ENCODE measurements around the gene C14orf180. TPM values are rescaled to one million over a fixed set of nuclear protein-coding genes. Genes with fewer than 3 reads are reported as not detected.

The C14orf180 gene
- polyA plus RNA-seq, 12 donors = 3.5 to 11.3 (median 7.0) TPM; not detected in 2

DNA sequence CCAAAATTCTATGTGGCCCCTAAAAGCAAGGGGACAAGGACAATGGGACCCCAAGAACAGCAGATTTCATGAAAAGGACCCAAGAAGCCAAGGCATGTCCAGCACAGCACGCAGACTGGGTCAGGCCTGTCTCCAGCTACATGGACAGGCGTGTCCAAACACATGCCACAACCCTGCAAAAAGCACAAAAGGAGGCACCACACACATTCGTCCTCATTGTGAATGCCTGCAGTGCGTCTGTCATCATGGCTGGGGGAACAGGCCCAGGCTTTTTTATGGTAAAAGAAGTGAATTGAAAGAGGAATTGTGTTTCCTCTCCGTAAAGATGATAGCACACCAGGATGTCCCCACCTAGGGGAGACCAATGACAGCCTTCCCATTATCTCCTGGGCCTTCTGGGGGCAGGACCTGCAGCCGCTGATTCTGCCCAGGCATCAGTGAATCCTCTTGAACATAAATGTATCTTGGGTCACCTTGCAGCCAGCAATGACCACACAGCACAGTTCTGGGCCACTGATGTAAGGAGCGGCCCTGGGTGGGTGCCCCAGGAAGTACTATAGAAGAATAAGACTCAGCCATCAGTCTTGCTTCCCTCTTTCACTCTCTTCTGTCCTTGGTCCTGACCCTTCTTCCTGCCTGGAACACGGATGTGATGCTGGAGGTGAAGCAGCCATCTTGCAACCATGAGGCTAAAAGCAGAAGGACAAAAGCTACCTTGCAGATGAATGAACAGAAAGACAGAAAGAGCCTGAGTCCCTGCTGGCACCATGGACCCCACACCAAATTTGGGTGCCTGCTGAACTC lies 29.8 kb upstream of the C14orf180 start:
- DNase-seq = no peak

DNA sequence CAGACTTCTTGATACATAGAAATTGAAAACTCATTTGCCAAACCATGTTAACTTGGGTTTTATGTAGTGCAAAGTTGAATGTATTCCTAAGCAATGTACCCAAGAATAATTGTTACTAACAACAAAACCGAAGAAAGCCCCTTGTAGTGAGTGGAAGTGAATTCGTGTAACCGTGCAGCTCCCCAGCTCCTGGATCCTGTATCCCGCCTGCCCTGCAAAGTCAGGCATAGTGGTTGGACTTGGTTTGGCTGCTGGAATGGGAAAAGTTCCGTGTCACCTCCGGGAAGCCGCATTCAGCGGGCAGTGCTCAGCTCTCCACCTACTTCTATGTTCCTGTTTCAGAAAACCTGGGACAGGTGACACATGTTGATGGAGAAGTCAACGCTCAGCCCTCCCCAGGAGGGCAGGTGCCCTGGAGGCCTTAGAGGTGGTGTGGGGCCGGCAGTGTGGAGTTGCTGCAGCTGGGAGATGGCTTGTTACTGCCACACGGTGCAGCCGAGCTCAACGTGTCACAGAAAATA lies 29.2 kb upstream of the C14orf180 start:
- DNase-seq = no peak

DNA sequence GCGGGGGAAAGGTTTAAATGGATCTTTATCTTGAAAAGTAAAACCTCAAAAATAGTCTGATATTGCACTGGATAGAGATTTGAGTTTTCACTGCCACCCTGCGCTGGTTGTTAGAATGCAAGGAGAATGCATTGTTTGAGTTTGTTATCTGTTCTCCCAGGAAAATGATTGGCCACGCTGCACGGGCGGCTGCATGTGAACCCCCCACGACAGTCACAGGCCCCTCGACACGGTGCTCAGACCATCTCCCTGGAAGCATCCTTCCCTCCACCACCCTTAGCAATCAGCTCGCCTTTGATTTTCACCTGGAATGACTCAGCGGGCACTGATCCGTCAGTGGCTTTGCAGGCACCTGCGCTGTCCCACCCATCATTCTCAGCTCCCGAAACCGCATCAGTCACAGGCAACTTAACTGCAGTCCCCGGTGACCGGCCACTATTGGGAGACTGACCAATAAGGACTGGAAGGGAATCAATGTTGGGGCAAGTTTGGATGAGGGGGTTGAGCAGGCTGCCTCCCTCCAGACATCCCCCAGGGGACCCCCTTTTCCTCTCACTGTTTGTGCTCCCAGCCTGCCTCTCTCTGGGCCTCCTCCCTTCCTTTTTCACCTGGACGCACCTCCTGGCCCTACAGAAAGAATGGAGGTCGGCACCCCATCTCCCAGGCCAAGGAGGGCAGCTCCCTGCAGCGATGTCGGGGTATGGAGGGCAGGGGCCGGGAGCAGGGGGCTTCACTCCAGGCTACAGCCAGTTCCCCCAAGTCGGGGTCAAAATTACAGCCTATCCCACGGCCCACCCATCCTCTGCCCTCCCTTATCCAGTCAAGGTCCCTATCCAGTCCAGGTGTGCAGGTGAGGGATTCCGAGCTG lies 28.5 kb upstream of the C14orf180 start:
- no peak for DNase-seq

GRCh38 chr14:104551851-104552737 lies 27.5 kb upstream of the C14orf180 start:
- DNase-seq = no peak

DNA sequence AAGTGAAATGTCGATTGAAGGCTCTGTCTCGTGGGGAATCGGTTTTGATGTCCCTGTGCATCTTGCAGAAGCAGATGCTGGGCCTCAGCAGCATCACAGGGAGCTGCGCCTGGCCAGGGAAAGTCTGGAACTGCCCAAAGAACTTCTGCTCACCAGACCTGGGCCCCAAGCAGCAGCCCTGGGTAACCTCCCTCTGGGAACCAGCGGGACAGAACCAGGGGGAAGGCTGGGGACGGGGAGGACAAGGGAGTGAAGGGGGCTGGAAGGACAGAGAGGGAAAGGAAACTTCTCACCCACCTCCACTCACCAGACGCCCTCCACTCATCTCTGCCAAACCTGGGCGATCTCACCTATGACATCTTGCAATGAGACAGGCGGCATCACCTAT lies 26.8 kb upstream of the C14orf180 start:
- no peak for DNase-seq

GRCh38 chr14:104553166-104554087 lies 26.1 kb upstream of the C14orf180 start:
- DNase-seq = no peak

- DNase-seq = no peak
These were observed 25.4 kb upstream of the C14orf180 start for GRCh38 chr14:104554088-104554607.

- peak; percentile 49 for DNase-seq
These were observed 24.7 kb upstream of the C14orf180 start for GRCh38 chr14:104554608-104555429.

DNA sequence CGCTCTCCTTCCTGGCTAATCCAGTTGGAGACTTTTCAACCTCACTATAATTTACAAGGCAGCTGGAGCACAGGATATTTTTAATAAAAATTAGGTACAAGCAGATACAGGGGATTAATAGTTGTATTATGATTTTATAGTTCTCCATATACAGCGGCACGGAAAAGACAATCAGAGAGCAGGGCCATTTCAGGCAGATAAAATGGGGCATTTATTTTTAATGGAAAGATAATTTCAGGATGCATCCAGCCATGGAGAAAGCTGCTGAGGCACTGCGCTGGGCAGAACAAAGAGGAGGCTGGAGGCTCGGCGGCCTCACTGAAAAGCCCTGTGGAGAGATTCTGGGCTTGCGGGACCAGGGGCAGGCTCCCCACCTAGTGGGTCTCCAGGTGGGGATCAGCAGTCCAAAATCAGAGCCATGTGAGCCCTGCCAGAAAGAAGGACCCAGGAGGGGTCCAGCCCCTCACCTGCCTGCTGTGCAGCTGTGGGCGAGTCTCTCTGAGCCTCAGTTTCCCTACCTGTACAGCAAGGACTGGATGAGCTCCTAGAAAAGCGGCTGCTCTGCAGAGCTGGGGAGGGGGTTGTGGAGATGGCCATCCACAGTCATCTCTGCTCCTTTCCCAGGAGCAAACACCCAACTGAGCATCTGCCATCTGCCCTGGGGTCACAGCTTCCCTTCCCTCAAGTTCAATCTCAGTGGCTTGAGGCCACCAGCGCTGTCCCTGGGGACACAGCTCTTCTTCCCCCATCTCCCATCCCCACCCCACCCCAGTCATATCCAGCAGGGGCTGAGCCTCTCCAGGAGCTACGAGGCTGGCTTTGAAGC lies 23.9 kb upstream of the C14orf180 start:
- no peak for DNase-seq

GRCh38 chr14:104556256-104557021 lies 23.1 kb upstream of the C14orf180 start:
- no peak for DNase-seq

- no peak for DNase-seq
These were observed 22.5 kb upstream of the C14orf180 start for GRCh38 chr14:104557086-104557485.

DNA sequence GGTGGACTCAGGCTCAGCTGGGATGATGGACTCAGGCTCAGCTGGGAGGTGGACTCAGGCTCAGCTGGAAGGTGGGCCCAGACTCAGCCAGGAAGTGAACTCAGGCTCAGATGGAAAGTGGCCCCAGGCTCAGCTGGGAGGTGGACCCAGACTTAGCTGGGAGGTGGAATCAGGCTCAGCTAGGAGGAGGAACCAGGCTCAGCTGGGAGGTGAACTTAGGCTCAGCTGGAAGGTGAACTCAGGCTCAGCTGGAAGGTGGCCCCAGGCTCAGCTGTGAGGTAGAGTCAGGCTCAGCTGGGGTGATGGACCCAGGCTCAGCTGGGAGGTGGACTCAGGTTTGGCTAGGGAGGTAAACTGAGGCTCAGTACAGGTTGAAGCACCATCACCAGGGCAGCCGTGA lies 21.8 kb upstream of the C14orf180 start:
- DNase-seq = no peak

- DNase-seq = no peak
These were observed 21.1 kb upstream of the C14orf180 start for GRCh38 chr14:104558231-104559027.

GRCh38 chr14:104559028-104559803 lies 20.3 kb upstream of the C14orf180 start:
- no peak for DNase-seq

GRCh38 chr14:104559804-104560585 lies 19.6 kb upstream of the C14orf180 start:
- DNase-seq = no peak

Measured in muscle of arm (tissue), 12 donors.